Activated CD8-positive, alpha-beta T cell treated with anti-CD3 and anti-CD28 coated beads, Interleukin-2, amount 10 ng/mL, durations not matched to agents 7 days and 5 days (primary cell): ENCODE data around the gene SSU72. TPM values are rescaled to one million over a fixed set of nuclear protein-coding genes. Genes with fewer than 3 reads are reported as not detected.

Experiments
- ATAC-seq: fragments of 150-1000 bp; cut with Tn5 transposase; one replicate; pipeline ENCODE4 v1.10.0; 2021; ENCODE audit warnings: moderate library complexity
- CTCF ChIA-PET: fragments of 350-600 bp; sonication (Branson Sonifier 250); formaldehyde crosslinking; loops from one replicate; lab custom pipeline; 2021; ENCODE audit warnings: antibody characterized with exemption; lab: Charles Lee
- POLR2A ChIA-PET: fragments of 350-600 bp; sonication (Branson Sonifier 250); formaldehyde crosslinking; loops from one replicate; lab custom pipeline; 2021; ENCODE audit warnings: antibody characterized with exemption; lab: Charles Lee
- DNase-seq: peaks from one replicate; pipeline ENCODE4 v3.0.0-alpha.2; 2020
- H3K27ac Mint-ChIP-seq: one replicate; pipeline ENCODE4 v1.8.0; 2021; ENCODE audit warnings: mild to moderate bottlenecking, mixed read lengths
- H3K27me3 Mint-ChIP-seq: one replicate; pipeline ENCODE4 v1.8.0; 2021; ENCODE audit warnings: low read depth, mixed read lengths
- H3K36me3 Mint-ChIP-seq: one replicate; pipeline ENCODE4 v1.8.0; 2021; ENCODE audit warnings: low read depth, mixed read lengths
- H3K4me1 Mint-ChIP-seq: one replicate; pipeline ENCODE4 v1.8.0; 2021; ENCODE audit warnings: low read depth, mixed read lengths
- H3K4me3 Mint-ChIP-seq: one replicate; pipeline ENCODE4 v1.8.0; 2021; ENCODE audit warnings: mild to moderate bottlenecking, mixed read lengths
- H3K9me3 Mint-ChIP-seq: one replicate; pipeline ENCODE4 v1.8.0; 2022; ENCODE audit warnings: mixed read lengths; ENCODE audit not compliant: insufficient read depth
- total RNA-seq, 2 experiments: library from RNA; stranded (reverse); gene quantifications; one replicate each; pipeline ENCODE4 v1.2.3, GENCODE V29; 2021

The SSU72 gene
- total RNA-seq, 2 experiments from 2014 or later, result 123 to 129 TPM

- ATAC-seq (no peak), DNase-seq (no peak)
- H3K36me3 Mint-ChIP-seq, result no peaks in the 10 kb centered on the region
- CTCF ChIA-PET, result interaction anchor here (1.3 kb wide), 1 partner anchor 23 kb away, joined by 4 read pairs; no protein-coding TSS in a partner anchor
- no peaks in the 10 kb centered on the region for H3K9me3 Mint-ChIP-seq
- H3K4me1 Mint-ChIP-seq, result peaks cover 14% of the 10 kb centered on the region
- POLR2A ChIA-PET, result no interaction called here
- no peaks in the 10 kb centered on the region for H3K27me3 Mint-ChIP-seq
- no peak overlapping the region for H3K27ac Mint-ChIP-seq
- no peak overlapping the region for H3K4me3 Mint-ChIP-seq
Observed at GRCh38 chr1:1606232-1606631, 31.6 kb upstream of the SSU72 start.

GRCh38 chr1:1605724-1606123 is 31.1 kb upstream of the SSU72 start:
- ATAC-seq, result no peak

DNA sequence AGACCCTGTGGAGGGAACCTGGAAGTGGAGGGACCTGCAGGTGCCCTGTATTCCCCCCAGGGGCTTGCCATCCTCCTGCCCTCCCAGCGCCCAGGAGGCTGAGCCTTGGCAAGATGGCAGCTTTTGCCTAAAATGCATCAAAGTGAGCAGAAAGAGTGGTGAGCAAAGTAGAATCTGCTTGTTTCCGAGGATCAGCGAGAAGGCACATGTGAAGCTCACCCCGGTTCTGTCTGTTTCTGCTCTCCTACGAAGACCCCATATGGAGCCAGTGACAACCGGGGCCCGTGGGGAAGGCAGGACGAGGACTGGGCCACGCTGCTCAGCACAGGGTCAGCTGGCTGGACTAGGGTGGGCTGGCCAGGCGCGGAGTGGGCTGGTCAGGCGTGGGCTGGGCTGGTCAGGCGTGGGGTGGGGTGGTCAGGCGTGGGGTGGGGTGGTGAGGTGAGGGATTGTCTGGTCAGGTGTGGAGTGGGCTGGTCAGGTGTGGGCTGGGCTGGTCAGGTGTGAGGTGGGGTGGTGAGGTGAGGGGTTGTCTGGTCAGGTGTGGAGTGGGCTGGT is 30.4 kb upstream of the SSU72 start:
- Mint-ChIP-seq H3K27ac (peak overlapping the region; percentile 34), H3K36me3 (no peaks in the 10 kb centered on the region), H3K9me3 (no peaks in the 10 kb centered on the region), H3K4me1 (peaks cover 17% of the 10 kb centered on the region), H3K4me3 (no peak overlapping the region), H3K27me3 (no peaks in the 10 kb centered on the region)
- DNase-seq (no peak), ATAC-seq (no peak)
- ChIA-PET CTCF (no interaction called here), POLR2A (interaction anchor here (1.0 kb wide), 1 partner anchor 10 kb away, joined by 3 read pairs; the partner anchor contains the start of gene MIB2)

More at GRCh38 chr1:1605724-1606123, 31.1 kb upstream of the SSU72 start:
- ChIA-PET POLR2A (interaction anchor here (1.0 kb wide), 1 partner anchor 10 kb away, joined by 3 read pairs; the partner anchor contains the start of gene MIB2), CTCF (no interaction called here)
- H3K4me1 Mint-ChIP-seq, result peaks cover 15% of the 10 kb centered on the region
- no peak overlapping the region for H3K4me3 Mint-ChIP-seq
- no peak for DNase-seq
- H3K36me3 Mint-ChIP-seq, result no peaks in the 10 kb centered on the region
- H3K27me3 Mint-ChIP-seq, result no peaks in the 10 kb centered on the region
- H3K27ac Mint-ChIP-seq, result no peak overlapping the region
- H3K9me3 Mint-ChIP-seq, result no peaks in the 10 kb centered on the region

- CTCF ChIA-PET, result no interaction called here
- H3K27ac Mint-ChIP-seq, result peak overlapping the region; percentile 71
Observed at GRCh38 chr1:1604374-1605033, 29.8 kb upstream of the SSU72 start.

GRCh38 chr1:1603671-1604373 is 29.2 kb upstream of the SSU72 start:
- Mint-ChIP-seq H3K4me1 (peaks cover 20% of the 10 kb centered on the region), H3K27me3 (no peaks in the 10 kb centered on the region), H3K9me3 (no peaks in the 10 kb centered on the region), H3K36me3 (no peaks in the 10 kb centered on the region), H3K4me3 (no peak overlapping the region), H3K27ac (no peak overlapping the region)
- CTCF ChIA-PET, result no interaction called here
- POLR2A ChIA-PET, result interaction anchor here (1.1 kb wide), 1 partner anchor 11 kb away, joined by 4 read pairs; no protein-coding TSS in a partner anchor
- no peak for ATAC-seq
- DNase-seq, result no peak

More at GRCh38 chr1:1604374-1605033, 29.8 kb upstream of the SSU72 start:
- Mint-ChIP-seq H3K9me3 (no peaks in the 10 kb centered on the region), H3K4me3 (no peak overlapping the region), H3K36me3 (no peaks in the 10 kb centered on the region), H3K27me3 (no peaks in the 10 kb centered on the region), H3K4me1 (peaks cover 17% of the 10 kb centered on the region)
- ATAC-seq, result no peak
- no peak for DNase-seq
- POLR2A ChIA-PET, result interaction anchor here (1.0 kb wide), 1 partner anchor 11 kb away, joined by 3 read pairs; the partner anchor contains the start of gene MIB2

GRCh38 chr1:1602968-1603506 is 28.4 kb upstream of the SSU72 start:
- ATAC-seq (no peak), DNase-seq (no peak)
- no peaks in the 10 kb centered on the region for H3K27me3 Mint-ChIP-seq
- no peak overlapping the region for H3K4me3 Mint-ChIP-seq
- no peak overlapping the region for H3K27ac Mint-ChIP-seq
- H3K36me3 Mint-ChIP-seq, result no peaks in the 10 kb centered on the region
- ChIA-PET CTCF (no interaction called here), POLR2A (interaction anchor here (1.1 to 1.7 kb wide), 2 partner anchors 11 to 26 kb away, joined by 3 to 4 read pairs; no protein-coding TSS in a partner anchor)
- peaks cover 25% of the 10 kb centered on the region for H3K4me1 Mint-ChIP-seq
- H3K9me3 Mint-ChIP-seq, result no peaks in the 10 kb centered on the region

DNA sequence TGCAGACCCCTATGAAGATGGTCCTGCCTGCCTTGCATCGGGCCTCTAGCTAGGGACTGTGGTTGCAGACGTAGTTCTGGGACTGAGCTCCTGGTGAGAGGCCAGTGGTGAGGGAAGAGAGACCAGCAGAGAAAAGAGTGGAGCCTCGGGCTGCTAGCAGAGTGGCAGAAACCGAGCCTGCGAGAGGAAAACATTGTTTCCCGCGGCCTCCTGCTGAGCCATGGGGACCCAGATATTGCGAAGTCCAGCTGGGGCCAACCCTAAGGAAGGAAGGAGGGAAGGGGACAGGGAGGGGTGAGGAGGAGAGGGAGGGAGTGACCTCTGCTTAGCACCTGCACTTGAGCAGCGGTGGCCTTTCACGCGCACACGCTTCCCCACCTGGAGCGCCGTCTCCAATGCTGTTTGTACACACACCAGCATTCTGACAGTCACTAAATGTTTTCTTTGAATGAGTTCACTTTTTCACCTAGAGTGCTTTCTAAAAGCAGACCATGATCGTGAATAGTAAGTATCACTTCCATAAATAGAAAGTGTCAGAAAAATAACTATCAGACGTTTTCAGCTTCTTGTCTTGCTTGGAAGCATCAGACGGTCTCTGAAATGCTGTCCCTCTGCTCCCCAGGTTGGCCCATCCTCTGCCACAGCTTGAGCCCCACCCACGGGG is 27.8 kb upstream of the SSU72 start:
- CTCF ChIA-PET, result interaction anchor here (0.8 kb wide), 1 partner anchor 11 kb away, joined by 4 read pairs; no protein-coding TSS in a partner anchor
- Mint-ChIP-seq H3K27ac (no peak overlapping the region), H3K9me3 (no peaks in the 10 kb centered on the region), H3K4me1 (peaks cover 27% of the 10 kb centered on the region), H3K27me3 (peaks cover 2% of the 10 kb centered on the region), H3K36me3 (no peaks in the 10 kb centered on the region), H3K4me3 (no peak overlapping the region)
- ATAC-seq (no peak), DNase-seq (no peak)
- POLR2A ChIA-PET, result interaction anchor here (1.7 kb wide), 1 partner anchor 26 kb away, joined by 3 read pairs; no protein-coding TSS in a partner anchor

GRCh38 chr1:1601564-1602303 is 27.1 kb upstream of the SSU72 start:
- CTCF ChIA-PET, result interaction anchor here (0.8 kb wide), 1 partner anchor 12 kb away, joined by 4 read pairs; no protein-coding TSS in a partner anchor
- Mint-ChIP-seq H3K4me3 (no peak overlapping the region), H3K9me3 (no peaks in the 10 kb centered on the region), H3K27me3 (peaks cover 2% of the 10 kb centered on the region), H3K36me3 (no peaks in the 10 kb centered on the region), H3K4me1 (peaks cover 20% of the 10 kb centered on the region), H3K27ac (no peak overlapping the region)
- DNase-seq (no peak), ATAC-seq (no peak)
- POLR2A ChIA-PET, result interaction anchor here (1.7 kb wide), 1 partner anchor 27 kb away, joined by 3 read pairs; no protein-coding TSS in a partner anchor

GRCh38 chr1:1600861-1601563 is 26.3 kb upstream of the SSU72 start:
- no peak for DNase-seq
- peaks cover 19% of the 10 kb centered on the region for H3K4me1 Mint-ChIP-seq
- H3K9me3 Mint-ChIP-seq, result no peaks in the 10 kb centered on the region
- peaks cover 2% of the 10 kb centered on the region for H3K27me3 Mint-ChIP-seq
- no peak for ATAC-seq
- peak overlapping the region; percentile 64 for H3K4me3 Mint-ChIP-seq
- ChIA-PET POLR2A (interaction anchor here (0.8 kb wide), 1 partner anchor 28 kb away, joined by 3 read pairs; no protein-coding TSS in a partner anchor), CTCF (no interaction called here)
- no peaks in the 10 kb centered on the region for H3K36me3 Mint-ChIP-seq
- H3K27ac Mint-ChIP-seq, result no peak overlapping the region
